H9 (cell line): ENCODE results near the gene GALT. TPM values are rescaled to one million over a fixed set of nuclear protein-coding genes. Genes with fewer than 3 reads are reported as not detected.

Source experiments
- DNase-seq: peaks from one replicate; pipeline ENCODE4 v3.0.0-alpha.2; 2017
- H2AFZ ChIP-seq: one replicate; pipeline ENCODE4 v1.6.1; 2013; ENCODE audit warnings: mild to moderate bottlenecking, low read length, control low read depth, moderate library complexity
- H2AK5ac ChIP-seq: 2 replicates; pipeline ENCODE4 v1.6.1; 2013; ENCODE audit warnings: low read length, control low read depth, mixed read lengths; ENCODE audit not compliant: insufficient read length
- H2BK120ac ChIP-seq: one replicate; pipeline ENCODE4 v1.6.1; 2013; ENCODE audit warnings: low read depth, mild to moderate bottlenecking, low read length, control low read depth, inconsistent platforms; ENCODE audit not compliant: poor library complexity, severe bottlenecking
- H2BK12ac ChIP-seq: 2 replicates; pipeline ENCODE4 v1.6.1; 2013; ENCODE audit warnings: low read length, control low read depth, mixed read lengths, low read depth; ENCODE audit not compliant: insufficient read length
- H2BK15ac ChIP-seq: 2 replicates; pipeline ENCODE4 v1.6.1; 2013; ENCODE audit warnings: low read depth, low read length, control low read depth
- H2BK20ac ChIP-seq: one replicate; pipeline ENCODE4 v1.6.1; 2013; ENCODE audit warnings: low read depth, mild to moderate bottlenecking, low read length, control low read depth, inconsistent platforms; ENCODE audit not compliant: poor library complexity, severe bottlenecking
- H2BK5ac ChIP-seq: 2 replicates; pipeline ENCODE4 v1.6.1; 2013; ENCODE audit warnings: low read length, control low read depth, mixed read lengths; ENCODE audit not compliant: insufficient read length
- H3K14ac ChIP-seq: 2 replicates; pipeline ENCODE4 v1.6.1; 2013; ENCODE audit warnings: low read length, control low read depth; ENCODE audit not compliant: insufficient read depth
- H3K18ac ChIP-seq: 2 replicates; pipeline ENCODE4 v1.6.1; 2013; ENCODE audit warnings: low read depth, mild to moderate bottlenecking, mixed read lengths, low read length, control low read depth; ENCODE audit not compliant: insufficient read length
- H3K23ac ChIP-seq: 2 replicates; pipeline ENCODE4 v1.6.1; 2013; ENCODE audit warnings: low read length, control low read depth, mixed read lengths, low read depth; ENCODE audit not compliant: insufficient read length
- H3K23me2 ChIP-seq: 2 replicates; pipeline ENCODE4 v1.6.1; 2013; ENCODE audit warnings: low read depth, mild to moderate bottlenecking, mixed read lengths, low read length, control low read depth; ENCODE audit not compliant: insufficient read length, poor library complexity, severe bottlenecking
- H3K27ac ChIP-seq: 2 replicates; pipeline ENCODE4 v1.5.1; 2013; ENCODE audit warnings: low read length, control low read depth, mixed read lengths, low read depth; ENCODE audit not compliant: insufficient read length
- H3K27me3 ChIP-seq: 2 replicates; pipeline ENCODE4 v1.6.1; 2013; ENCODE audit warnings: low read length, control low read depth, inconsistent platforms; ENCODE audit not compliant: insufficient read depth
- H3K4ac ChIP-seq: 2 replicates; pipeline ENCODE4 v1.6.1; 2013; ENCODE audit warnings: low read depth, mild to moderate bottlenecking, control low read depth, inconsistent platforms, low read length, moderate library complexity
- H3K4me1 ChIP-seq: 2 replicates; pipeline ENCODE4 v1.6.1; 2013; ENCODE audit warnings: low read length, control low read depth, inconsistent platforms; ENCODE audit not compliant: insufficient read depth
- H3K4me2 ChIP-seq: 2 replicates; pipeline ENCODE4 v1.6.1; 2013; ENCODE audit warnings: low read length, control low read depth, mixed read lengths; ENCODE audit not compliant: insufficient read length, insufficient read depth
- H3K56ac ChIP-seq: 2 replicates; pipeline ENCODE4 v1.6.1; 2013; ENCODE audit warnings: low read depth, mild to moderate bottlenecking, mixed read lengths, low read length, control low read depth; ENCODE audit not compliant: insufficient read length
- H3K79me1 ChIP-seq: 2 replicates; pipeline ENCODE4 v1.6.1; 2013; ENCODE audit warnings: low read depth, mild to moderate bottlenecking, moderate library complexity, low read length, control low read depth, inconsistent platforms; ENCODE audit not compliant: insufficient read depth, poor library complexity, severe bottlenecking
- H3K79me2 ChIP-seq: 2 replicates; pipeline ENCODE4 v1.6.1; 2013; ENCODE audit warnings: low read length, control low read depth, inconsistent platforms; ENCODE audit not compliant: insufficient read depth
- H3K9ac ChIP-seq: 2 replicates; pipeline ENCODE4 v1.6.1; 2013; ENCODE audit warnings: low read length, control low read depth, mixed read lengths; ENCODE audit not compliant: insufficient read length; ENCODE audit errors: extremely low read depth
- H3K9me3 ChIP-seq: one replicate; pipeline ENCODE4 v1.6.1; 2013; ENCODE audit warnings: low read depth, low read length, inconsistent platforms; ENCODE audit not compliant: control insufficient read depth
- H3T11ph ChIP-seq: one replicate; pipeline ENCODE4 v1.6.1; 2013; ENCODE audit warnings: mild to moderate bottlenecking, low read length, control low read depth, inconsistent platforms
- H4K20me1 ChIP-seq: one replicate; pipeline ENCODE4 v1.6.1; 2013; ENCODE audit not compliant: control insufficient read depth, insufficient read length, insufficient read depth
- H4K5ac ChIP-seq: 2 replicates; pipeline ENCODE4 v1.6.1; 2013; ENCODE audit warnings: low read depth, mild to moderate bottlenecking, mixed read lengths, low read length, control low read depth; ENCODE audit not compliant: insufficient read length
- H4K8ac ChIP-seq: replicated peaks from 2 replicates; pipeline ENCODE4 v1.6.1; 2013; ENCODE audit warnings: low read length, control low read depth, mixed read lengths, low read depth; ENCODE audit not compliant: insufficient read length
- H4K91ac ChIP-seq: 2 replicates; pipeline ENCODE4 v1.6.1; 2013; ENCODE audit warnings: low read depth, mild to moderate bottlenecking, moderate library complexity, mixed read lengths, low read length, control low read depth; ENCODE audit not compliant: insufficient read length
- H3K27ac Mint-ChIP-seq, 3 experiments: 2 replicates in 2 of 3; 3 replicates in 1 of 3; pipeline ENCODE4 v1.8.0; 2020 to 2021; ENCODE audit warnings: mixed read lengths in 3 of 3, mild to moderate bottlenecking in 1 of 3, moderate library complexity in 1 of 3
- H3K27me3 Mint-ChIP-seq: 2 replicates; pipeline ENCODE4 v1.8.0; 2021; ENCODE audit warnings: low read depth, mild to moderate bottlenecking, moderate library complexity, mixed read lengths
- H3K36me3 Mint-ChIP-seq, 3 experiments: 2 replicates in 2 of 3; 3 replicates in 1 of 3; pipeline ENCODE4 v1.8.0; 2020 to 2021; ENCODE audit warnings: low read depth in 3 of 3, mixed read lengths in 3 of 3; ENCODE audit not compliant: insufficient read depth in 1 of 3
- H3K4me1 Mint-ChIP-seq, 2 experiments: 2 replicates each; pipeline ENCODE4 v1.8.0; 2020; ENCODE audit warnings: mixed read lengths in 2 of 2
- H3K4me3 Mint-ChIP-seq, 2 experiments: 2 replicates in 1 of 2; 3 replicates in 1 of 2; pipeline ENCODE4 v1.8.0; 2020 to 2021; ENCODE audit warnings: mild to moderate bottlenecking in 2 of 2, mixed read lengths in 2 of 2, moderate library complexity in 1 of 2
- H3K9me3 Mint-ChIP-seq, 2 experiments: 2 replicates in 1 of 2; 3 replicates in 1 of 2; pipeline ENCODE4 v1.8.0; 2020; ENCODE audit warnings: mild to moderate bottlenecking in 2 of 2, mixed read lengths in 2 of 2, moderate library complexity in 1 of 2
- total RNA-seq: library from RNA; stranded (reverse); gene quantifications from 2 replicates; pipeline ENCODE4 v1.2.1, GENCODE V29; 2021
- TF ChIP-seq, protein P1 (sequence below): fragments of 200-600 bp; sonication (generic); conservative IDR thresholded peaks from 3 replicates; pipeline ENCODE4 v1.8.0; 2021; ENCODE audit warnings: antibody characterized with exemption, mild to moderate bottlenecking

Gene GALT
- total RNA-seq, 1 experiment from 2014 or later, result 41.5 TPM

DNA sequence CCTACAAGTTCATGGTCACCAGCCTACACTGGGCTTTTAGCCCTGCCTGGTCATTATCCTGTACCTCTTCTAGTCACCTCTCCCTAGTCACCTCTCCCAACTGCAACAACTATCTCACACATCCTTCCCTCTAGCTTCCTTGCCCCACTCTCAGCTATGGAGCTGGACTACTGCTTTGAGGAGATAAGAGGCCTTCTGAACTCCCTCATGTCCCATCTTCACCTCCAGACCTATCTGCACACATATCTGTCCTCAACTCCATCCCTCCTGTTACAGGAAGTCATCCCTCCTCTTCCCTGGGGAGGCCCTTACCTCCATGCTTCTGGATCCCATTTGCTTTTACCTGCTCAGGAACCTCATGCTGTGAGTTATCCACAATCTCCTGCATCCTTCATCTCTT is 40.3 kb upstream of the GALT start:
- no peak overlapping the region for H3K56ac ChIP-seq
- H3K4me2 ChIP-seq, result no peak overlapping the region
- H3K9ac ChIP-seq, result no peak overlapping the region
- no peak overlapping the region for H2BK5ac ChIP-seq
- H3K9me3 ChIP-seq, result no peaks in the 10 kb centered on the region
- no peak overlapping the region for H3K27ac Mint-ChIP-seq
- no peaks in the 10 kb centered on the region; a peak in 1 of 5 replicates for H3K9me3 Mint-ChIP-seq
- H3K4me1 ChIP-seq, result no peaks in the 10 kb centered on the region; the same call in 1 of the 2 replicates
- H4K8ac ChIP-seq, result no peak overlapping the region
- no peak overlapping the region for H2BK12ac ChIP-seq
- no peaks in the 10 kb centered on the region for H3K27me3 ChIP-seq
- H2BK120ac ChIP-seq, result no peak overlapping the region
- no peak overlapping the region for H3K27ac ChIP-seq
- H3T11ph ChIP-seq, result no peak overlapping the region
- no peak overlapping the region for H4K91ac ChIP-seq
- TF ChIP-seq, protein P1, sequence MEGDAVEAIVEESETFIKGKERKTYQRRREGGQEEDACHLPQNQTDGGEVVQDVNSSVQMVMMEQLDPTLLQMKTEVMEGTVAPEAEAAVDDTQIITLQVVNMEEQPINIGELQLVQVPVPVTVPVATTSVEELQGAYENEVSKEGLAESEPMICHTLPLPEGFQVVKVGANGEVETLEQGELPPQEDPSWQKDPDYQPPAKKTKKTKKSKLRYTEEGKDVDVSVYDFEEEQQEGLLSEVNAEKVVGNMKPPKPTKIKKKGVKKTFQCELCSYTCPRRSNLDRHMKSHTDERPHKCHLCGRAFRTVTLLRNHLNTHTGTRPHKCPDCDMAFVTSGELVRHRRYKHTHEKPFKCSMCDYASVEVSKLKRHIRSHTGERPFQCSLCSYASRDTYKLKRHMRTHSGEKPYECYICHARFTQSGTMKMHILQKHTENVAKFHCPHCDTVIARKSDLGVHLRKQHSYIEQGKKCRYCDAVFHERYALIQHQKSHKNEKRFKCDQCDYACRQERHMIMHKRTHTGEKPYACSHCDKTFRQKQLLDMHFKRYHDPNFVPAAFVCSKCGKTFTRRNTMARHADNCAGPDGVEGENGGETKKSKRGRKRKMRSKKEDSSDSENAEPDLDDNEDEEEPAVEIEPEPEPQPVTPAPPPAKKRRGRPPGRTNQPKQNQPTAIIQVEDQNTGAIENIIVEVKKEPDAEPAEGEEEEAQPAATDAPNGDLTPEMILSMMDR, result no peak
- no peak overlapping the region for H3K14ac ChIP-seq
- peaks cover under 1% of the 10 kb centered on the region for H3K23me2 ChIP-seq
- no peak overlapping the region for H3K4me3 Mint-ChIP-seq
- H2AFZ ChIP-seq, result no peak overlapping the region
- H3K27me3 Mint-ChIP-seq, result peaks cover 15% of the 10 kb centered on the region
- H3K18ac ChIP-seq, result no peak overlapping the region
- H3K79me2 ChIP-seq, result no peaks in the 10 kb centered on the region
- H3K4me1 Mint-ChIP-seq, result peaks cover 14 to 21% of the 10 kb centered on the region in 2 experiments
- H4K20me1 ChIP-seq, result no peaks in the 10 kb centered on the region
- H3K79me1 ChIP-seq, result no peaks in the 10 kb centered on the region
- H2BK20ac ChIP-seq, result no peak overlapping the region
- no peak for DNase-seq
- no peak overlapping the region for H4K5ac ChIP-seq
- H2AK5ac ChIP-seq, result no peak overlapping the region
- H3K4ac ChIP-seq, result no peak overlapping the region
- H3K23ac ChIP-seq, result no peak overlapping the region
- no peak overlapping the region for H2BK15ac ChIP-seq
- H3K36me3 Mint-ChIP-seq, result no peaks in the 10 kb centered on the region
